HEK293T (cell line): ENCODE results near the gene PLS1.

Experiments
- ARNT ChIP-seq: fragments of 450-650 bp; IDR thresholded peaks from 2 replicates; pipeline ENCODE4 v1.6.1; 2017; ENCODE audit warnings: mild to moderate bottlenecking
- BHLHE40 ChIP-seq: fragments of 450-650 bp; IDR thresholded peaks from 2 replicates; pipeline ENCODE4 v1.6.1; 2016; ENCODE audit warnings: mild to moderate bottlenecking, moderate library complexity, borderline replicate concordance
- CTBP1 ChIP-seq: fragments of 450-650 bp; IDR thresholded peaks from 2 replicates; pipeline ENCODE4 v1.6.1; 2016; ENCODE audit warnings: borderline replicate concordance
- ELF4 ChIP-seq: fragments of 450-650 bp; IDR thresholded peaks from 2 replicates; pipeline ENCODE4 v1.6.1; 2017; ENCODE audit warnings: antibody characterized with exemption
- FOXK2 ChIP-seq: fragments of 450-650 bp; IDR thresholded peaks from 2 replicates; pipeline ENCODE4 v1.6.1; 2016; ENCODE audit warnings: mild to moderate bottlenecking
- FOXM1 ChIP-seq: fragments of 450-650 bp; IDR thresholded peaks from 2 replicates; pipeline ENCODE4 v1.6.1; 2017; ENCODE audit warnings: mild to moderate bottlenecking, borderline replicate concordance
- L3MBTL2 ChIP-seq: fragments of 450-650 bp; conservative IDR thresholded peaks from 2 replicates; pipeline ENCODE4 v1.6.1; 2016; ENCODE audit warnings: mild to moderate bottlenecking
- LEF1 ChIP-seq: fragments of 450-650 bp; IDR thresholded peaks from 2 replicates; pipeline ENCODE4 v1.6.1; 2017; ENCODE audit warnings: mild to moderate bottlenecking, borderline replicate concordance
- NFRKB ChIP-seq: fragments of 450-650 bp; IDR thresholded peaks from 2 replicates; pipeline ENCODE4 v1.6.1; 2016; ENCODE audit warnings: mild to moderate bottlenecking, moderate library complexity
- SUZ12 ChIP-seq: fragments of 450-650 bp; IDR thresholded peaks from 2 replicates; pipeline ENCODE4 v1.6.1; 2016; ENCODE audit warnings: mild to moderate bottlenecking
- TARDBP ChIP-seq: fragments of 450-650 bp; IDR thresholded peaks from 2 replicates; pipeline ENCODE4 v1.6.1; 2016
- ZNF384 ChIP-seq: fragments of 450-650 bp; IDR thresholded peaks from 2 replicates; pipeline ENCODE4 v1.6.1; 2016

DNA sequence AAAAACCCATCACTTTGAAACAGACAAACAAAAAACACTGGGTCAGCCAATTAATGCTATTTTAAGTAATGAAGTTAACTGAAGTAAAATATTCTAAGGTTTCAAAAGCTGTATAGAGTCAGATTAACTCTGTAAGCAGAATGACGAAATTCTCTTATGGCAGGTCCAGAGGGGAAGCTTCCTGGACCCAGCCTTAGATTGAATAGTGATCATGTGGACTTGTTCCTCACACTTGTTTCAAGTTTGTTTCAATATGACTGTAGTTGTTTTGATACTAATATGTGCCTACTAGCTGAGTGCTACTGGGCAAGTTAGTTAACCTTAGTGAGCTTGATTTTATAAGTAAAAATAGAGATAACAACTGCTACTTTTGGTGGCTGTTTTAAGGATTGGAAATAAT, 32.6 kb downstream of the PLS1 start:
- TF ChIP-seq ARNT (no peak), BHLHE40 (no peak), TARDBP (no peak), SUZ12 (no peak), FOXK2 (no peak), NFRKB (no peak), CTBP1 (no peak), LEF1 (no peak), FOXM1 (no peak), L3MBTL2 (no peak), ELF4 (no peak), ZNF384 (no peak)
